SU-DHL-6 (cell line): ENCODE data around the gene UTS2R.
"Not testable (repeated sequence)": the region's sequence is repeated elsewhere in the genome, so short reads cannot be mapped to it uniquely, and the experiment has no call there.

Experiments
- H2AFZ ChIP-seq: fragments of 200-600 bp; sonication (generic); 2 replicates; pipeline ENCODE4 v1.6.1; 2014; ENCODE audit warnings: low read depth, mild to moderate bottlenecking, moderate library complexity, mixed read lengths, antibody characterized with exemption, low read length; ENCODE audit not compliant: severe bottlenecking
- H3F3A ChIP-seq: fragments of 200-600 bp; shearing (Covaris generic); 2 replicates; pipeline ENCODE4 v1.6.0; 2016; ENCODE audit warnings: antibody characterized with exemption, mild to moderate bottlenecking; ENCODE audit not compliant: insufficient read depth
- H3K27ac ChIP-seq: fragments of 200-600 bp; sonication (generic); 2 replicates; pipeline ENCODE4 v1.5.1; 2016; ENCODE audit warnings: low read depth, mild to moderate bottlenecking, low read length, moderate library complexity, mixed read lengths
- H3K27me3 ChIP-seq: fragments of 200-600 bp; sonication (generic), shearing (Covaris generic); 2 replicates; pipeline ENCODE4 v1.6.0; 2014; ENCODE audit warnings: mild to moderate bottlenecking, low read length
- H3K36me3 ChIP-seq: fragments of 200-600 bp; sonication (generic); 2 replicates; pipeline ENCODE4 v1.6.1; 2014; ENCODE audit warnings: mild to moderate bottlenecking, low read length, mixed read lengths
- H3K4me2 ChIP-seq: fragments of 300-600, 200-600 bp; shearing (Covaris generic), sonication (generic); 2 replicates; pipeline ENCODE4 v1.6.0; 2014; ENCODE audit warnings: low read length, low read depth, mild to moderate bottlenecking; ENCODE audit not compliant: poor library complexity, severe bottlenecking
- H3K4me3 ChIP-seq: fragments of 200-600 bp; sonication (generic); 2 replicates; pipeline ENCODE4 v1.5.1; 2014; ENCODE audit warnings: antibody characterized with exemption, low read length, mild to moderate bottlenecking, mixed read lengths; ENCODE audit not compliant: insufficient read depth, poor library complexity, severe bottlenecking
- H3K79me2 ChIP-seq: fragments of 200-600 bp; sonication (generic); 2 replicates; pipeline ENCODE4 v1.6.1; 2014; ENCODE audit warnings: mild to moderate bottlenecking, low read length, moderate library complexity; ENCODE audit not compliant: insufficient read depth
- H3K9ac ChIP-seq: fragments of 200-600 bp; sonication (generic); 2 replicates; pipeline ENCODE4 v1.7.0; 2014; ENCODE audit warnings: mild to moderate bottlenecking, low read length
- H3K9me2 ChIP-seq: fragments of 200-600 bp; sonication (generic); replicated peaks from 2 replicates; pipeline ENCODE4 v1.6.1; 2014; ENCODE audit warnings: low read length; ENCODE audit not compliant: insufficient read depth
- H3K9me3 ChIP-seq: fragments of 200-600 bp; sonication (generic); 2 replicates; pipeline ENCODE4 v1.6.1; 2014; ENCODE audit warnings: low read length, mixed read lengths; ENCODE audit not compliant: insufficient read depth
- H4K20me1 ChIP-seq: fragments of 200-600 bp; sonication (generic); 2 replicates; pipeline ENCODE4 v1.6.1; 2014; ENCODE audit warnings: low read depth, mild to moderate bottlenecking, antibody characterized with exemption, low read length, moderate library complexity, mixed read lengths
- EZH2phosphoT487 ChIP-seq: fragments of 200-600 bp; sonication (generic), shearing (Covaris generic); conservative IDR thresholded peaks from 2 replicates; pipeline ENCODE4 v1.6.1; 2018; ENCODE audit warnings: mild to moderate bottlenecking, antibody characterized with exemption, low read length, moderate library complexity, mixed read lengths
- TF ChIP-seq, protein P1 (sequence below): fragments of 200-600 bp; sonication (generic); IDR thresholded peaks from one replicate; pipeline ENCODE4 v1.5.1; 2017; ENCODE audit warnings: antibody characterized with exemption, mild to moderate bottlenecking, low read length, moderate library complexity; ENCODE audit not compliant: insufficient read depth, poor library complexity, severe bottlenecking

Gene UTS2R

DNA sequence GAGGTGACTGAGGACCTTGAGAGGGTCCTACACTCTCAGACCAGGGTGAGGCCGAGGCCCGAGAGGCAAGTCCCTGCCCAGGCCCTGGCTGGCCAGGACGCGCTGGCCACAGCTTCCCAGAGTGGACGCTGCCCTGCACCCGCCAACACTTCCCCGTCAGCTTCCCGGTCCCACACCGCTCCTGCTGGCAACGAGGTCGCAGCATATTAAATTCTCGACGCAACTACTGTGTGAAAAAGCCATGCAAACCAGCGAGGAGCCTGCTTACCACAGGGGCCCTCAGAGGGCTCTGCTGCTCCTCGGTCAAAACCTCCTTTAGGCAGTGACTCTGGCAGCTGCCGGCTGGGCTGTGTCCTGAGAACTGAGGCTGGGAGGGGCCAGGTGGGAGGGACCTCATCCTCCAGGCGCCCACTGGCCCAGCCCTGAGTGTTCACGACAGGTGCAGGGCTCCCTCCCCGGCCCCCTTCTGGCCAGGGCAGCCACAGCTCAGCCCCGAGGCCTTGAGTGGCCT lies 14.7 kb upstream of the UTS2R start:
- H2AFZ ChIP-seq = no peak overlapping the region
- H3K27ac ChIP-seq = no peak overlapping the region
- no peaks in the 10 kb centered on the region for H3K36me3 ChIP-seq
- no peaks in the 10 kb centered on the region for H3K9me3 ChIP-seq
- no peaks in the 10 kb centered on the region for H3F3A ChIP-seq
- no peak overlapping the region for H3K4me3 ChIP-seq
- no peaks in the 10 kb centered on the region for H3K79me2 ChIP-seq
- no peak for TF ChIP-seq EZH2phosphoT487
- TF ChIP-seq, protein P1, sequence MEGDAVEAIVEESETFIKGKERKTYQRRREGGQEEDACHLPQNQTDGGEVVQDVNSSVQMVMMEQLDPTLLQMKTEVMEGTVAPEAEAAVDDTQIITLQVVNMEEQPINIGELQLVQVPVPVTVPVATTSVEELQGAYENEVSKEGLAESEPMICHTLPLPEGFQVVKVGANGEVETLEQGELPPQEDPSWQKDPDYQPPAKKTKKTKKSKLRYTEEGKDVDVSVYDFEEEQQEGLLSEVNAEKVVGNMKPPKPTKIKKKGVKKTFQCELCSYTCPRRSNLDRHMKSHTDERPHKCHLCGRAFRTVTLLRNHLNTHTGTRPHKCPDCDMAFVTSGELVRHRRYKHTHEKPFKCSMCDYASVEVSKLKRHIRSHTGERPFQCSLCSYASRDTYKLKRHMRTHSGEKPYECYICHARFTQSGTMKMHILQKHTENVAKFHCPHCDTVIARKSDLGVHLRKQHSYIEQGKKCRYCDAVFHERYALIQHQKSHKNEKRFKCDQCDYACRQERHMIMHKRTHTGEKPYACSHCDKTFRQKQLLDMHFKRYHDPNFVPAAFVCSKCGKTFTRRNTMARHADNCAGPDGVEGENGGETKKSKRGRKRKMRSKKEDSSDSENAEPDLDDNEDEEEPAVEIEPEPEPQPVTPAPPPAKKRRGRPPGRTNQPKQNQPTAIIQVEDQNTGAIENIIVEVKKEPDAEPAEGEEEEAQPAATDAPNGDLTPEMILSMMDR = no peak
- no peak overlapping the region for H3K9ac ChIP-seq
- H3K9me2 ChIP-seq = no peaks in the 10 kb centered on the region
- no peaks in the 10 kb centered on the region for H3K27me3 ChIP-seq
- no peak overlapping the region for H3K4me2 ChIP-seq
- no peaks in the 10 kb centered on the region for H4K20me1 ChIP-seq

- H3K9me2 ChIP-seq = no peaks in the 10 kb centered on the region
- H3K4me2 ChIP-seq = no peak overlapping the region
- no peaks in the 10 kb centered on the region for H4K20me1 ChIP-seq
- no peaks in the 10 kb centered on the region for H3K36me3 ChIP-seq
- H3K79me2 ChIP-seq = no peaks in the 10 kb centered on the region
- no peaks in the 10 kb centered on the region for H3K9me3 ChIP-seq
- H3K27me3 ChIP-seq = no peaks in the 10 kb centered on the region
- no peak overlapping the region for H3K27ac ChIP-seq
- H3F3A ChIP-seq = no peaks in the 10 kb centered on the region
- no peak overlapping the region for H3K4me3 ChIP-seq
- TF ChIP-seq EZH2phosphoT487 = no peak
- TF ChIP-seq, protein P1 = no peak
- no peak overlapping the region for H2AFZ ChIP-seq
- no peak overlapping the region for H3K9ac ChIP-seq
Measured at GRCh38 chr17:82357394-82357793, 14.2 kb upstream of the UTS2R start.

DNA sequence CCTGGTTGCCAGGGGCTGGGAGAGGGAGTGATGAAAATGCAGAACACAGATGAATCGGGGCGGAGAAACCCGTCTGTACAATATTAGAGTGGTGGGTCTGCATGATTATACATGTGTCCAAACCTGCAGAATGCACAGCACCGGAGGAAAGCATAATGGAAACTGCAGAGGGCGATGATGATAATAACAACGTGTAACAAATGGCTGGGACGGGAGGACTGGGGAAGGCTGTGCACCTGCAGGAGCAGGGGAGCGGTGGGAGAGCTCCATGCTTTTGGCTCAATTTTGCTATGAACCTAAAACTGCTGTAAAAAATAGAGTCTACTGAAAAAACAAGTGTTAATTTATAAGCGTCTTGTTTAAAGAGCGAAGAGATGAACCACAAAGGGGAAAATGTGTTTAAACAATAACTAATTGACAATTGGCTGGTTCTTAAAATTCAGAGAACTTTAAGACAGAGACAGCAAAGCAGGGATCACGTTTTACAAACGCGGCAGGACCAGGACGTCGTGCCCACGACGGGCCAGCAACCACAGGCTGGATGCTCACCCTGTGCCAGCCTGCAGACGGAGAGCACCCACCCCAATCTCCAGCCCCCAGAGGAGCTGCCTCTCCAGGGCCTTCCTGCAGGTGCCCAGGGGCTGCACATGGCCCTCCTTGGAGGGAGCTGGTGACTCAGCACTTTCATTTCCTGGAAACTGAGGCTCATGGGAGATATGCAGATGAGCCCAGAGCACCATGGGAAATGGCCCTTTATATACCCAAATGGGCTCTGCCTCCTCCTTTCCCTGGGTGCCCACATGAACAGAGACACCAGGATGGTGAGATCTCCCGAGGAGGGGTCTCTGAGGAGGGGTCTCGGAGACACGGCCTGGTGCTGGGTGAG lies 12.9 kb upstream of the UTS2R start, which contains the start of gene TEX19:
TSS of gene TEX19 (plus strand) at position 783 of the 886 bp plus-strand sequence. CDS start 2,904 bp downstream, outside the sequence.
- H3K4me3 ChIP-seq = no peak within 1 kb of the TSS
- H3K27me3 ChIP-seq = no peaks in the 10 kb centered on the region
- no peak within 1 kb of the TSS for H3K4me2 ChIP-seq
- H3K27ac ChIP-seq = no peak within 1 kb of the TSS
- TF ChIP-seq, protein P1 = no peak
- TF ChIP-seq EZH2phosphoT487 = no peak
- no peaks in the 10 kb centered on the region for H3K36me3 ChIP-seq
- H4K20me1 ChIP-seq = no peaks in the 10 kb centered on the region
- H2AFZ ChIP-seq = no peak within 1 kb of the TSS
- no peaks in the 10 kb centered on the region for H3K9me3 ChIP-seq
- no peak within 1 kb of the TSS for H3K9ac ChIP-seq
- no peaks in the 10 kb centered on the region for H3K79me2 ChIP-seq
- H3F3A ChIP-seq = no peaks in the 10 kb centered on the region
- no peaks in the 10 kb centered on the region for H3K9me2 ChIP-seq

GRCh38 chr17:82359451-82360074 lies 12.0 kb upstream of the UTS2R start:
- H3K27ac ChIP-seq, H3F3A ChIP-seq, H2AFZ ChIP-seq, H3K9me2 ChIP-seq, H3K79me2 ChIP-seq, H4K20me1 ChIP-seq, H3K4me3 ChIP-seq, H3K36me3 ChIP-seq, H3K9me3 ChIP-seq, H3K27me3 ChIP-seq, H3K9ac ChIP-seq, H3K4me2 ChIP-seq: not testable (repeated sequence)
